Measurements from ENCODE around the gene KCNQ2.

- TF ChIP-seq CTCF (IDR thresholded peaks at IDR 0.05) = no peak
- TF ChIP-seq POLR2A (IDR thresholded peaks at IDR 0.05) = no peak
Observed at GRCh38 chr20:63433756-63434531, 38.5 kb downstream of the KCNQ2 start.
